Activated naive CD8-positive, alpha-beta T cell treated with anti-CD3 and anti-CD28 coated beads for 36 hours (primary cell): ENCODE measurements around the gene ADCY2. TPM values are rescaled to one million over a fixed set of nuclear protein-coding genes. Genes with fewer than 3 reads are reported as not detected.

Source experiments
- DNase-seq: peaks from one replicate; pipeline ENCODE4 v3.0.0; 2021
- H3K27ac Mint-ChIP-seq: one replicate; pipeline ENCODE4 v1.8.0; 2022; ENCODE audit warnings: mild to moderate bottlenecking, moderate library complexity, mixed read lengths
- H3K27me3 Mint-ChIP-seq: one replicate; pipeline ENCODE4 v1.8.0; 2022; ENCODE audit warnings: mild to moderate bottlenecking, mixed read lengths
- H3K36me3 Mint-ChIP-seq: one replicate; pipeline ENCODE4 v1.8.0; 2021; ENCODE audit warnings: mild to moderate bottlenecking, mixed read lengths
- H3K4me1 Mint-ChIP-seq: one replicate; pipeline ENCODE4 v1.8.0; 2021; ENCODE audit warnings: mixed read lengths
- H3K4me3 Mint-ChIP-seq: one replicate; pipeline ENCODE4 v1.8.0; 2022; ENCODE audit warnings: mild to moderate bottlenecking, moderate library complexity, mixed read lengths
- H3K9me3 Mint-ChIP-seq: one replicate; pipeline ENCODE4 v1.8.0; 2022; ENCODE audit warnings: mixed read lengths
- total RNA-seq, 2 experiments: library from RNA; stranded (reverse); gene quantifications; one replicate each; pipeline ENCODE4 v1.2.3, GENCODE V29; 2021

ADCY2 gene
- total RNA-seq, 2 experiments from 2014 or later, result not detected

DNA sequence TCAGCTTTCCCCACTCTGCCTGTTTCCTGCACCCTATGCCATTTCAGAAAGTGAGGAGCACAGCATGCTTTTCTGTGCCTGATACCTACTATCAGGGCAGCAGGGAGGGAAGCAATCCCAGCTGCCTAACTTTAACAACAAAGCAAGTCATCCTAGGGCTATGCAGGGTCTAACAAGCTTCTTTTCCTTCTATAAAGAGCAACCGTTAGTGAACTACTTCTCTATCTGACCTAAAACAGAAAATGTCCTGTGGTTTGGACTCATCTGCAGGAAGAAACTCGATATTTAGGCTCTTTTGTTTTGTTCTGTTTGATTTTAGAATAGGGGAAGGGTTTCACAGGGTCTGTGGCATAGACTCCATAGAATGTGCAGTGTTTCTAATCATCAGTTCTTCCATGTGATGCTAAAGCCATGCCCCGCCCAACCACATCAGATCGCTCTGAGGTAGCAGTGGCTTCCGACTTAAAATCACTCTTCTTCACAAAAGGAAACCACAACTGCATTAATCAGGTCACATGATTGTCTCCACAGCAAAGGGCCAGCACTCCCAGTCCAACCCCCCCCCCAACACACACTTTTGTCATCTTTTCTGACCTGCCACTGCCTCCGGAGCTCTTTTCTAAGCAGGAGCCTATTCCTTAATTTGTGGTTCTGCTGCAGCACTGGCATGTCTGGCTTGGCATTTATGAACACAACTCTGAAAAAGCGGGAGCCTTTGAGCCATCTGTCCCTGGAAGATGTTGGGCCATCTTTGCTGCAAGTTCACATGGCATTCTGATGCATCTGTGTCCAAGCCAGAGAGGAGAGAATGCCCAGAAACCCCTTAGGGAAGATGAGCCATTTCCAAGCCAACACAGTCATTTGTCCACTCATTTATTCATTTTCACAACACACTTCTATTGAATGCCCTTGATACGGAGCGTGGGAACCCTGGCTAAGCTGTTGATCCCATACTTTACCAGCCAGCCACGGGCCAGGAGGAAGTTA is 383.4 kb downstream of the ADCY2 start:
- Mint-ChIP-seq H3K27ac (no peak overlapping the region), H3K27me3 (peaks cover 75% of the 10 kb centered on the region), H3K4me1 (peaks cover 10% of the 10 kb centered on the region), H3K9me3 (no peaks in the 10 kb centered on the region), H3K4me3 (no peak overlapping the region), H3K36me3 (no peaks in the 10 kb centered on the region)
- peak; percentile 12 for DNase-seq

DNA sequence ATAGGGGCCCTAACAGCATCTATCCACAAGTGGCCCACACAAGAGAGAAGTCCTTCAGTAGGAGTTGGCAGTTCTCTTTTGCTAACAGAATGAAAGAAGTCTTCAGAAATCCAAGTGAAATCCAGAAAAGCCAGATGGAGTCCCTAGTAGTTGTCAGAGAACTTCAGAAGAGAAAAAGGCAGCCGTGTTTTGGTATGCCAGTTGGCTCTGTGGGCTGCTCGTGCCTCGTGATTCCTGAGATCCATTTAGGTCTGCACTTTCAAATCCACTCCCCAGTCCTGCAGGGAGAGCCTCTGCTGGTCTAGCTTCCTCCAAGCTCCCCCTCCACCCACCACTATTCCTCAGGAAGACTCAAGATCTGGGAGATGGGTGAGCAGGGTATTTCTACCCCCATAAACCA is 386.0 kb downstream of the ADCY2 start:
- Mint-ChIP-seq H3K36me3 (no peaks in the 10 kb centered on the region), H3K4me1 (peaks cover 10% of the 10 kb centered on the region), H3K27me3 (peaks cover 75% of the 10 kb centered on the region), H3K27ac (no peak overlapping the region), H3K9me3 (no peaks in the 10 kb centered on the region), H3K4me3 (no peak overlapping the region)
- DNase-seq, result no peak

DNA sequence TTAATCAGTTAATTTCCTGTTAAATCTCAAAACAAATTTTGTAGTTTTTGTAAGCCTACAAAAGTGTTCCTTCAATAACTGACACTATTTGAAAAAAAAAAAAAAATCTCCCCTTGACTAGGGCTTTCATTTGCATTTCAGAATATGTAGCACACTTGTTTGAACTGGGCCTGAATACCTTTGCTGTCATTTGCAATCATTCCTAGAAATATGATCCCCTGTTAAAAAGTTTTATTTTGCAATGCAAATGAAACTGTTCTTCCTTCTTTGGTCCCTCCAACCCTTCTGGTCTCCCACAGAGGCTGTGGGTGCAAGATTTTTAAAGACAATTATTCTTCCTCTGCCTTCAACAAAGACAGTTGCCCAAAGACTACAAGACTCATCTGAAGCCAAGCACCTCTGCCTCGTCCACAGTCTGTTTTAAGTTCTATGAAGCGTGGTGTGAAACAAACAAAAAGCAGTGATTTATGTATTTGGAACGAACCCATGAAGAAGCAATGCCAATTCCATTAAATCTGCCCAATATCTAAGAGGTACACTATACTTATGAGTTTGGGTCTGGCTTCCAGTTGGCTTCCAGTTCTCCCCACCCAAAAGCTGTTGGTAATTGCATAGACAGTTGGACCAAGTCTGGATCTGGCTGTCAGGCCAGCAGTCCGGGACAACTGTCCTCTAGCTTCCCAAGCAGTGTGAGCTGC is 388.9 kb downstream of the ADCY2 start:
- Mint-ChIP-seq H3K4me3 (no peak overlapping the region), H3K27me3 (peaks cover 57% of the 10 kb centered on the region), H3K36me3 (no peaks in the 10 kb centered on the region), H3K4me1 (no peaks in the 10 kb centered on the region), H3K27ac (no peak overlapping the region), H3K9me3 (no peaks in the 10 kb centered on the region)
- DNase-seq, result no peak

DNA sequence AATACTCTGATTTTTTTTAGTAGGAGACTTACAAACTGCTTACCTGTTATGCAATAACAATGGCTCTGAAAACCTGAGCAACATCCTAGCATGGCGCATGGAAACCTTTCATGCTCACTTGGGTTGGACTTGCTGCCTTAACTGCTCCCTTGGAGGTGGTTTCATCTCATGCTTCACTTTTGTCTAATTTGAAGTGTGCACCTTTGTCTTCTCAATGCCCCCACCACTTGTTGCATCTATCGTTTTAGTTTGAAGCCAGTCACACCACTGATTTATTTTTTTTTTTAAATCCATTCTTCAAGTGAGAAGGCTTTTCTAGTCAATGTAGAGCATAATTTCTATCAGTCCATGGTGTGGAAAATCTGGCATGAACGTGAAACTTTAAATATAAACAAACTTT is 391.8 kb downstream of the ADCY2 start:
- Mint-ChIP-seq H3K4me1 (no peaks in the 10 kb centered on the region), H3K27ac (no peak overlapping the region), H3K4me3 (no peak overlapping the region), H3K27me3 (peaks cover 51% of the 10 kb centered on the region), H3K36me3 (no peaks in the 10 kb centered on the region), H3K9me3 (no peaks in the 10 kb centered on the region)
- no peak for DNase-seq

DNA sequence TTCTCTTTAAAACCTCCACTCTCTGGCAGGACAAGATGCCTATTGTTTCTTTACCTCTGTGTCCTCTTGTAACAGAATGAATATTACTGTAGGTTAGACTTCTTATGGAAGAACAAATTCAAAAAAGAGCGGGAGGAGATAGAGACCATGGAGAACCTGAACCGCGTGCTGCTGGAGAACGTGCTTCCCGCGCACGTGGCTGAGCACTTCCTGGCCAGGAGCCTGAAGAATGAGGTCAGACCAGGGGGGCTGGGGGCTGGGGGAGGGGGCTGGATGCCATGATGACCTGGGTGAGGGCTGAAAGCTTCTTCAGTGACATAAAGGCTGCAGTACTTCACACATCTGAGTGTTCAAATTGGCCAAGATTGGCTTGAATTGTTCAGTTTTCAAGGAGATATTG is 393.6 kb downstream of the ADCY2 start:
- no peak overlapping the region for H3K27ac Mint-ChIP-seq
- no peaks in the 10 kb centered on the region for H3K4me1 Mint-ChIP-seq
- no peak for DNase-seq
- no peaks in the 10 kb centered on the region for H3K36me3 Mint-ChIP-seq
- H3K4me3 Mint-ChIP-seq, result no peak overlapping the region
- H3K9me3 Mint-ChIP-seq, result no peaks in the 10 kb centered on the region
- H3K27me3 Mint-ChIP-seq, result peaks cover 39% of the 10 kb centered on the region

DNA sequence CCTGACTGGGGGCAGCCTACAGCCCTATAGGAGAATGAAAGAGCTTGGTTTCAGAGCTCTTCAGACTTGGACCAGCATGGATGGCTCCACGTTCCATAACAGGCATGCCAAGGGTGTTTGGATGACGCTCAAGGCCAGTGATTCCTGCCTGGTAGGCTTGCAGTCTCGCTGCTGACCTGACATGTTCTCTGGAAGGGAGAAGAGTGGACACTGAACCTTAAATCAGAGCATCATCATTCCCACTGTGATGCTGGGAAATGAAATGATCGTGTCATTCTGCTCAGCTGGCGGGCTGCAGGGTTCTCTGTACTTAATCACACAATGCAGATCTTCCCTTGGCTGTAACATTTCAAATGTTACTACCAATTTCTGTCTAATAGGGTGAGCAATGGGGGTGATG is 398.0 kb downstream of the ADCY2 start:
- Mint-ChIP-seq H3K27me3 (peaks cover 21% of the 10 kb centered on the region), H3K4me1 (no peaks in the 10 kb centered on the region), H3K9me3 (no peaks in the 10 kb centered on the region), H3K4me3 (no peak overlapping the region), H3K27ac (no peak overlapping the region), H3K36me3 (no peaks in the 10 kb centered on the region)
- DNase-seq, result no peak

DNA sequence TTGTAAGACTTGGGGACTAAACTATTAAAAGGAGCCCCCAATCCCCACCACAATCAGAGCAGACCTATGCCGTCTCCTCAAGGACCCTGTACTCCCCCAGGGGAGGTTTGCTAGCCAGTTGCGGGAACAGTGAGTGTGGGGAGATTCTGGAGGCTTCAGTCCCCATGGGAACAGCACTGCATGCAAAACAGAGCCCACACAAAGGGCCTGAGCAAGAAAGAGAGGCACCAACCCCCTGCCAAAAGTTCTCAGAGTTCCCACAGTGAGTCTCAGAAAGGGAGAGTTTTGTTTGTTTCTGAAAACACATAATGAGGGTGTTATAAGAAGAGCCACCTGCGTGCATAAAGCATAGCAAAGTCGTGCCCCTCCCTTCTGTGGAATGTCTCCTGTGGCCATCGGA is 398.4 kb downstream of the ADCY2 start:
- H3K36me3 Mint-ChIP-seq, result no peaks in the 10 kb centered on the region
- H3K4me3 Mint-ChIP-seq, result no peak overlapping the region
- H3K4me1 Mint-ChIP-seq, result no peaks in the 10 kb centered on the region
- H3K27ac Mint-ChIP-seq, result no peak overlapping the region
- H3K27me3 Mint-ChIP-seq, result peaks cover 20% of the 10 kb centered on the region
- no peaks in the 10 kb centered on the region for H3K9me3 Mint-ChIP-seq
- no peak for DNase-seq

DNA sequence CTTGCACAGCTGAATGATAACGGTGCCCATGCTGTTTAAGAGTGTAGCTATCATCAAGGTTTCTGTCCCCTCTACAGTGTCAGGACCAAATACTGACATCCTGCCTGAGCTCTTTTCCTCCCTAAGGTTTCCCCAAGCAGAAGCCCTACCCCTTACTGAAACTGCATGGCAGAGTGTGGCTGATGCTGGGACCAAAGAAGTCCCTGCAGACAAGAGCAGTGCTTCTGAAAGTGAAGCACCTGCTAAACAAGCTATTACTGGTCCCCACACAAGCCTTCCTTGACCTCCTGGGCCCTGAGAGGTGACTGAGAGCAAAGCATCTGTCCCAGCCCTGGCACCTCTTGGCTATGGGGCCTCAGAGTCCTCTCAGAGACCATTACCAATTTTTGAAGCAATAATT is 398.9 kb downstream of the ADCY2 start:
- peaks cover 17% of the 10 kb centered on the region for H3K27me3 Mint-ChIP-seq
- no peaks in the 10 kb centered on the region for H3K9me3 Mint-ChIP-seq
- H3K4me1 Mint-ChIP-seq, result no peaks in the 10 kb centered on the region
- DNase-seq, result no peak
- no peak overlapping the region for H3K4me3 Mint-ChIP-seq
- no peaks in the 10 kb centered on the region for H3K36me3 Mint-ChIP-seq
- no peak overlapping the region for H3K27ac Mint-ChIP-seq

DNA sequence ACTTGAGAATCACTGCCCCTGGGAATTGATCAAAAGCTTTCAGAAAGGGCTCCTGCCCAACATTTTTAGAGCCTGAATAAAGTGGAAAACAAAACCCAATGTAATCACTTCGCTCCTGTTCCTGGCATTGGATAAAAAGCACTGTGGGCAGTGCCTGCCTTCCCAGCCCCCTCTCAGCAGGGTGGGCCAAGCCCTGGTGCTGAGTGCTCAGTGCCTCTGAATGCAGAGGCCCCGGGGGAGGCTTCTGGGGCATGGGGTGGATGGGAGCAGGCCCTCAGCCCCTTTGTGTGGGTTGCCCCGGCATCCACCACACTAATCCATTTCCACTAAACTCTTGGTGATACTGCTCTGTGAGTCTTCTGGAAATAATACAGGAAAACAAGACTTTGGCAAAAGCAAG is 399.4 kb downstream of the ADCY2 start:
- Mint-ChIP-seq H3K27ac (no peak overlapping the region), H3K4me3 (no peak overlapping the region), H3K27me3 (peaks cover 14% of the 10 kb centered on the region), H3K4me1 (no peaks in the 10 kb centered on the region), H3K36me3 (no peaks in the 10 kb centered on the region), H3K9me3 (no peaks in the 10 kb centered on the region)
- DNase-seq, result no peak

DNA sequence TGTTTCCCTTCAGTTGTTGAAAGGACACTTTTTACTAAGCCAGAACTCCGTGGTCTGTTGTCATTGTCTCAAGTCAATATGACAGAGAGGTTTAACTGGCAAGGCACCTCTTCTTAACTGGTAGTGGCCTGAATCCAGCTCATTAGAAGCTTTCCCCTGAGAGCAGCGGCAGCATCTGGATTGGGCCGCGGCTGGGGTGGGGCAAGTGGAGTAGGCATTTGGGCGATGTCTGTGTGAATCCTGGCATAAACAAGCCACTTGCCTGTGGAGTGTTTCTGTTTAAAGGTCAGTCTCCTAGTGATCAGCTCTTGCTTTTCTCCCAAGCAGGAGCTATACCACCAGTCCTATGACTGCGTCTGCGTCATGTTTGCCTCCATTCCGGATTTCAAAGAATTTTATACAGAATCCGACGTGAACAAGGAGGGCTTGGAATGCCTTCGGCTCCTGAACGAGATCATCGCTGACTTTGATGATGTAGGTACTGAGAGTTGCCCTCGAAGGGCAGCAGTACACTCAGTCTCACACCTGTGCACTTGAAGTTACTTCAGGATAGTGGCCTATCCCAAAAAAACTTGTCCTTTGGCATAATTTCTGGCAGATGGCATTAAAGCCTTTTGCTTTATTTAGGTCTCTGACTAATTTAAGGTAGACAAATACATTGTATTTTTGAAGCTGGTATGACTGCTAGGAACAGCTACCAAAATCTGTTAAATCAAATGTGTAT is 406.1 kb downstream of the ADCY2 start:
- peaks cover 9% of the 10 kb centered on the region for H3K27me3 Mint-ChIP-seq
- no peaks in the 10 kb centered on the region for H3K36me3 Mint-ChIP-seq
- DNase-seq, result no peak
- H3K4me3 Mint-ChIP-seq, result no peak overlapping the region
- H3K4me1 Mint-ChIP-seq, result no peaks in the 10 kb centered on the region
- H3K27ac Mint-ChIP-seq, result no peak overlapping the region
- H3K9me3 Mint-ChIP-seq, result no peaks in the 10 kb centered on the region

DNA sequence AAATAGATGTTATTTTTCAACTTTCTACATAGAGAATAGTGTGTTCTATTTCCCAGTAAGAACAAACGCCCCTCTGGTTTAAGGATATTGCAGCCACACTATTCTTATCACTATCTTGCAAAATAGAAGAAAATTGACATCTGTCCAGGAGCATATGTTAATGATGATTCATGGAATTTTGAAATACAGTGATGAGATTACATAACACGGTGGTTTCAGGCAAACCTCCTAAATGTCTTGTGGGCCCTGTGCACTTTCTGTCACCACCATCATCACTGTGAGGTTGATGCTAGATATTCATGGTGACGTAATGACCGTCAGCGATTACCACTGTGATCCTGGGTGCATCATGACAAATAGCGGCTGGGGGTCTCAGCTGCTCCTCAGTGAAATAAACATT is 406.9 kb downstream of the ADCY2 start:
- H3K4me3 Mint-ChIP-seq, result no peak overlapping the region
- no peak overlapping the region for H3K27ac Mint-ChIP-seq
- no peaks in the 10 kb centered on the region for H3K4me1 Mint-ChIP-seq
- no peaks in the 10 kb centered on the region for H3K36me3 Mint-ChIP-seq
- peaks cover 9% of the 10 kb centered on the region for H3K27me3 Mint-ChIP-seq
- no peaks in the 10 kb centered on the region for H3K9me3 Mint-ChIP-seq
- no peak for DNase-seq

DNA sequence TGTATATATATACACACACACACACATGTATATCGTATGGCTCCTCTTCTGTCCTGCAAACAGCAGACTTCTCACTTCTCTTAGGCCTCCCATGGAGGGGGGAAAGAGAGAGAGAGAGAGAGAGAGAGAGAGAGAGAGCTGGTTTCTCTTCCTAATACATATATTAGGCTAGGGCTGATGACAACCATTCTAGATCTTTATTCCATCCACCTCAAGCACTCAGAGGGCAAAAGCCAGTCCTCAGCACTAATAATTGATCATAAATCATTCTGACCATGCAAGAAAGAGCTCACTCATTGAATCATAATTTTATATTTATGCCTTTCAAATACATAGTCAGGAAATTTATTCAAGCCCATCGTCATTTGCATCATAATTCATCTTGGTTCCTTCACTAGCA is 408.0 kb downstream of the ADCY2 start:
- Mint-ChIP-seq H3K36me3 (no peaks in the 10 kb centered on the region), H3K27me3 (peaks cover 13% of the 10 kb centered on the region), H3K4me1 (no peaks in the 10 kb centered on the region), H3K4me3 (no peak overlapping the region), H3K9me3 (no peaks in the 10 kb centered on the region), H3K27ac (no peak overlapping the region)
- DNase-seq, result no peak

DNA sequence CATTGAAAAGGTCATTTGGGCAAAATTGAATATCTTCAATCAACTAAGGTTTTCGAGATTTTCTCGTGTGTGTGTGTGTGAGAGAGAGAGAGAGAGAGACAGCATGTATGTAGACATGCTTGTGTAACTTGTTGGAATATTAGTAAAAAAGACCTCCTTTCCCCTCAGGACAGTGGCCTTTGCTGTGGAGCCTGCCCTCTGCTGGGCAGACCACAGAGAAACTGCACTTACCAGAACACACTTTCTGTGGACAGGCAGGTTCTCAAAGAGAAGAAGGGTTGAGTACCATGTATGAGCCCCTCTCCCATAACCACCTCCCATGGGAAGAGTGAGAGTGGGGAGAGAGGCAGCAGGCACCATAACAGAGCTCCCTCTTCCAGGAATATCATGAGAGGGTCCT is 409.4 kb downstream of the ADCY2 start:
- Mint-ChIP-seq H3K27ac (no peak overlapping the region), H3K4me1 (no peaks in the 10 kb centered on the region), H3K9me3 (no peaks in the 10 kb centered on the region), H3K27me3 (peaks cover 18% of the 10 kb centered on the region), H3K4me3 (no peak overlapping the region), H3K36me3 (no peaks in the 10 kb centered on the region)
- DNase-seq, result no peak

DNA sequence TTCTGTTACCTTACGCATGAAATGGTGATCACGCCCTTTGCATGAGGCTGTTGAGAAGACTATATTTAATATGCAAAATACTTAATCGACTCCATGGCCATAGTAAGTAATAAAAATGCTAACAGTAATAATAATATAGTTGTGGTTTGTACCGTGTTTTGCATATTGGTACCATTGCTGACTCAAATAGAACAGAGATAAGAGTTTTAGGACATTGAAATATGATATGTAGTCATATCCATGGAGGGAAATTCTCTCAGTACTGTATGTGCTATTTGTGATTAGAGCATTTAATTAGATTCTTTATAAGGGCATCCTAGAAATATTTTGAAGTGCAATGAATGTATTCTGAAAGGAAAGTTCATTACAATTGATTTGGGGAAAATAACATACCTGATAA is 413.1 kb downstream of the ADCY2 start:
- Mint-ChIP-seq H3K36me3 (no peaks in the 10 kb centered on the region), H3K4me3 (no peak overlapping the region)

DNA sequence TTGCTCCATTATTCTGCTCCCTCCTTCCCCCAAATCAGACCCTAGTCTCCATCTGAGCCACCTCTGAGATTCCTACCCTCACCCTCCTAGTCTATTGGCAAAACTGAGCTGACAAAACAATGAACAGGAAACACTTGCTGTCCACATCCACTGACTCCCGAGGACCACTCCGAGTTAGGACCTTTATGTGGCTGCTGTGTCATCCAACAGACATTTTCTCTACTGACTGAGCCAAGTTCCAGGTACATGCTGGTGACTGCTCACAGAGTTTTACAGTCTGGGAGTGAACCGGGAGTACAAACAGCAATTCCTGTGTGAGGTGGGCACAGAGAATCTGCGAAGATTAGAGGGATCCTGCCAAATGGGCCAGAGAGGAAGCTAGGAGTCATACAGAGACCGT is 415.8 kb downstream of the ADCY2 start:
- H3K27ac Mint-ChIP-seq, result no peak overlapping the region
- no peak for DNase-seq

More for the DNA sequence above, 413.1 kb downstream of the ADCY2 start:
- Mint-ChIP-seq H3K27ac (no peak overlapping the region), H3K9me3 (no peaks in the 10 kb centered on the region), H3K27me3 (peaks cover 42% of the 10 kb centered on the region), H3K4me1 (no peaks in the 10 kb centered on the region)
- no peak for DNase-seq

More for the DNA sequence above, 415.8 kb downstream of the ADCY2 start:
- Mint-ChIP-seq H3K4me3 (no peak overlapping the region), H3K36me3 (no peaks in the 10 kb centered on the region), H3K4me1 (no peaks in the 10 kb centered on the region), H3K27me3 (peaks cover 59% of the 10 kb centered on the region), H3K9me3 (no peaks in the 10 kb centered on the region)
